GM18517 (cell line): Measurements from ENCODE around the gene ZNF660.

Experiments
- ATAC-seq: cut with Tn5 transposase; IDR thresholded peaks from one replicate; pipeline ENCODE4 v1.9.1; 2021; ENCODE audit warnings: mild to moderate bottlenecking, moderate library complexity; ENCODE audit not compliant: unreplicated experiment

The ZNF660 gene

DNA sequence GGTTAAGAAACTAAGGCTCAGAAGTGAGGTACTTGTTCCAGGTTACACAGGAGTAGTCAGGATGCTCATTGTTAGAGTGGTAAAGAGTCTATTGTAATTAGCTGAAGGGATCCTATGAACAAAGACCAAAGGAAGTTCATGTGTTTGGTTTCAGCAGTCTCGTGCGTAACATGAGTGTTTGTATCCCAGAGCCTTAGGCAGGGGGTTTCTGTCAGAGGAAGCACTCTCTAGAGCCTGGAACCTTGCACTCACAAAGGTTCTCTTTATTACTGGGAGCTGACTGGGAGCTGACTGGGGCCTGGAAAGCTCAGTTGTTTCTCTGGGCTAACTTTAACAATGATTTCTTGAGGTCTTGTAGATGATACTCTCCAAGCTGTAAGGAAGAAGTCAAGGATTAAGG lies 44.0 kb downstream of the ZNF660 start:
- ATAC-seq = no peak

DNA sequence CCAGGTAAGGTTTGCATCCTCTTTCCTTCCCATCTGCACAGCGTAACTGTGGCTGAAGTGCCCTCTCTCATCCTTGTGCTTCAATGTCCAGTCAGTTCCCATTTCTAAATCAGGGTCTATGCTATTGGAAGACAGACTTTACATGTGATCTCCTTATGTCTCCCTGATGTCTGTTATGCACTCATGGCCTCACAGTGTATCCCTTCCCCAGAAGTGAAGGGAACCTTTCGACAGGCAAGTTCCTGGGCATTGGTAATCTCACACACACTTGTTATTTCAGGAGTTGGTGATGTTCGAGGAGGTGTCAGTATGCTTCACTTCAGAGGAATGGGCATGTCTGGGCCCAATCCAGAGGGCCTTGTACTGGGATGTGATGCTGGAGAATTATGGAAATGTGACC lies 47.4 kb downstream of the ZNF660 start:
- ATAC-seq = no peak

DNA sequence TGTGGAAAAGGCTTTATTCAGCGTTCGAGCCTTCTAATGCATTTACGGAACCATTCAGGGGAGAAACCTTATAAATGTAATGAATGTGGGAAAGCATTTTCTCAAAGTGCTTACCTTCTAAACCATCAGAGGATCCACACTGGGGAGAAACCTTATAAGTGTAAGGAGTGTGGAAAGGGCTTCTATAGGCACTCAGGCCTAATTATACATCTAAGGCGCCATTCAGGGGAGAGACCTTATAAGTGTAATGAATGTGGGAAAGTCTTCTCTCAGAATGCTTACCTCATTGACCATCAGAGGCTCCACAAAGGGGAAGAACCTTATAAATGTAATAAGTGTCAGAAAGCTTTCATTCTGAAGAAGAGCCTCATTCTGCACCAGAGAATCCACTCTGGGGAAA lies 57.6 kb downstream of the ZNF660 start:
- no peak for ATAC-seq

DNA sequence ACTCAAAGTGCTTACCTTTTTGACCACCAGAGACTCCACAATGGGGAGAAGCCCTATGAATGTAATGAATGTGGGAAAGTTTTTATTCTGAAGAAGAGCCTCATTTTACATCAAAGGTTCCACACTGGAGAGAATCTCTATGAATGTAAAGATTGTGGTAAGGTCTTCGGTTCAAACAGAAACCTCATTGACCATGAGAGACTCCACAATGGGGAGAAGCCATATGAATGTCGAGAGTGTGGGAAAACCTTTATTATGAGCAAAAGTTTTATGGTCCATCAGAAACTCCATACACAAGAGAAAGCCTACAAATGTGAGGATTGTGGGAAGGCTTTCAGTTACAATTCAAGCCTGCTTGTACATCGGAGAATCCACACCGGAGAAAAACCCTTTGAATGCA lies 58.3 kb downstream of the ZNF660 start:
- ATAC-seq = no peak

DNA sequence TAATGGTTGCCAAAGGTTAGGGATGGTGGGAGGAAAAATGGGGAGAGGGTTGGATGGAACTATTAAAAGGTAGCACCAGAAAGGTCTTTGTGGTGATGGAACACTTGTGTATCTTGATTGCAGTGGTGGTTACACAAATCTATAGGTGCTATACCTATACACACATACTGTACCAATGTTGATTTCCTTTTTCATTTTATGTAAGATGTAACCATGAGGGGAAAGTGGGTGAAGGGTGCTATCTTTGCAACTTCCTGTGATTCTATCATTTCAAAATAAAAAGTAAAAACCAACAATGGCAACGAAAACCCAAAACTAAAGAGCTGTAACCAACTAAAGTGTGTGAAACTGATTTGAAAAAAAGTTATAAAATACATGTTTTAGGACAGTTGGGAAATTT lies 63.0 kb downstream of the ZNF660 start:
- ATAC-seq = no peak

DNA sequence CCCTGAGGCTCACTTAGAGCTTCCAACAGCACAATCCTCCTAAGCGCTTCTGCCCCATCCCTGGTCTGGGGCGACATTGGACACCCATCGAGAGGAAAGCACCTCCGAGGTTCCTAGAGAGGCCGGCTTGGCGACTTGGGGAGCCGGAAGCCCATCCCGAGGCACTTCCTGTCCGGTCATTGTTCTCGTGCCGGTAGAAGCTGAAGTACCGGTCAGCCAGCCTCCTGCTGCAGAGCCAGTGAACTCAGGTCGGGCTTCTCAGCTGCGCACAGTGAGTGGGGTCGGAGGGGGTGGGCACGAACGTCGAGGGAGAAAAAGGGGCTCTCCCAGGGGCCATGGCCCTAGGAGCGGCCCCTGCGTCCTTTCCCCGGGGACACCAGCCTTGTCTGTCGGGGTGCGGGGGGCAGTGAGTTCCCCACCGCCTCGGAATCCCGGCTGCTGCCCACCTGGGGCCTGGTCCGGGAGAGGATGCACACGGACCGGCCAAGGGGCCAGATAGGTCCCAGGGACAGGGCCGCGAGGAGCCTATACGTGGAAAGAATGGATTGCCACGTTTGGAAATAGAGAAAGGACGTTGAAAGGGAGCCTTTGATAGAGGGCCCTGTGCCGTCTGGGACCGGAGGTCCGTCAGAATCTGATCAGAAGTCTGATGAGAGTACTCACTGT lies 63.9 kb downstream of the ZNF660 start, which contains the start of gene ZNF35:
Gene ZNF35 (plus strand): TSS at position 169 of the 666 bp plus-strand sequence. CDS start 2,336 bp downstream, outside the sequence.
- peak; percentile 88 for ATAC-seq
